Measurements from ENCODE around the gene RNF149.

DNA sequence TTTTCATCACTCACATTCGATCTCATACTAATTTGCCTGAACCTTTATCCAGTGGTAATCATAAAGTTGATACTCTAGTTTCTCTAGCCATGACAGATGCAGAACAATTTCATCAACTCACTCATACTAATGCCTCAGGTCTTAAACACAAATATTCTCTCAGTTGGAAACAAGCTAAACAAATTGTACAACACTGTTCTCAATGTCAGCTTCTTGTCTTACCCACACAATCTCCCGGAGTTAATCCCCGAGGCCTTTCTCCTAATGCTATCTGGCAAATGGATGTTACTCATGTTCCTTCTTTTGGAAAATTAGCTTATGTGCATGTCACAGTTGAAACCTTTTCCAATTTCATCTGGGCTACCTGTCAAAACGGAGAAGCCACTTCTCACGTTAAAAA lies 67.3 kb downstream of the RNF149 start:
- TF ChIP-seq EZH2 (IDR thresholded peaks at IDR 0.05; ENCODE audit: low read length, missing control alignments), result no peak
- TF ChIP-seq, protein P1, sequence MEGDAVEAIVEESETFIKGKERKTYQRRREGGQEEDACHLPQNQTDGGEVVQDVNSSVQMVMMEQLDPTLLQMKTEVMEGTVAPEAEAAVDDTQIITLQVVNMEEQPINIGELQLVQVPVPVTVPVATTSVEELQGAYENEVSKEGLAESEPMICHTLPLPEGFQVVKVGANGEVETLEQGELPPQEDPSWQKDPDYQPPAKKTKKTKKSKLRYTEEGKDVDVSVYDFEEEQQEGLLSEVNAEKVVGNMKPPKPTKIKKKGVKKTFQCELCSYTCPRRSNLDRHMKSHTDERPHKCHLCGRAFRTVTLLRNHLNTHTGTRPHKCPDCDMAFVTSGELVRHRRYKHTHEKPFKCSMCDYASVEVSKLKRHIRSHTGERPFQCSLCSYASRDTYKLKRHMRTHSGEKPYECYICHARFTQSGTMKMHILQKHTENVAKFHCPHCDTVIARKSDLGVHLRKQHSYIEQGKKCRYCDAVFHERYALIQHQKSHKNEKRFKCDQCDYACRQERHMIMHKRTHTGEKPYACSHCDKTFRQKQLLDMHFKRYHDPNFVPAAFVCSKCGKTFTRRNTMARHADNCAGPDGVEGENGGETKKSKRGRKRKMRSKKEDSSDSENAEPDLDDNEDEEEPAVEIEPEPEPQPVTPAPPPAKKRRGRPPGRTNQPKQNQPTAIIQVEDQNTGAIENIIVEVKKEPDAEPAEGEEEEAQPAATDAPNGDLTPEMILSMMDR (conservative IDR thresholded peaks at IDR 0.05 in 1 of 2, IDR thresholded peaks at IDR 0.05 in 1 of 2; ENCODE audit: low read depth in 1 of 2, low read length in 2 of 2), result no peak
